PC-3 (cell line): Measurements from ENCODE around the gene TTI1. TPM values are rescaled to one million over a fixed set of nuclear protein-coding genes. Genes with fewer than 3 reads are reported as not detected.

Experiments used
- ATAC-seq: fragments of 200-7000 bp; cut with Tn5 transposase; 2 replicates; pipeline ENCODE4 v1.9.1; 2020; ENCODE audit warnings: mild to moderate bottlenecking, moderate library complexity
- BruUV-seq: library from RNA; stranded (reverse); fragments of 400-500 nt; replicated peaks from 2 replicates; lab custom pipeline; 2021; lab: Mats Ljungman, UMichigan
- CTCF ChIA-PET: fragments of 300-600 bp; sonication (Branson Sonifier 250); formaldehyde crosslinking; loops from one replicate; lab custom pipeline; 2022; ENCODE audit warnings: antibody characterized with exemption; lab: Charles Lee
- POLR2A ChIA-PET: fragments of 300-600 bp; sonication (Branson Sonifier 250); formaldehyde crosslinking; loops from one replicate; lab custom pipeline; 2022; ENCODE audit warnings: antibody characterized with exemption; ENCODE audit not compliant: unreplicated experiment; lab: Charles Lee
- DNase-seq: peaks from one replicate; pipeline ENCODE4 v3.0.0-alpha.2; 2015
- H2AFZ ChIP-seq: fragments of 300-600 bp; sonication (generic); 2 replicates; pipeline ENCODE4 v1.6.0; 2016; ENCODE audit warnings: antibody characterized with exemption, low read length
- H3F3A ChIP-seq: fragments of 300-600 bp; sonication (generic); one replicate; pipeline ENCODE4 v1.6.0; 2017; ENCODE audit warnings: antibody characterized with exemption, low read length, control low read depth, mild to moderate bottlenecking; ENCODE audit not compliant: unreplicated experiment
- H3K27ac ChIP-seq: fragments of 300-600 bp; sonication (generic); 2 replicates; pipeline ENCODE4 v1.5.1; 2016; ENCODE audit warnings: mild to moderate bottlenecking, low read length
- H3K27me3 ChIP-seq: fragments of 300-600 bp; sonication (generic); 2 replicates; pipeline ENCODE4 v1.6.1; 2016; ENCODE audit warnings: low read length, mixed read lengths
- H3K36me3 ChIP-seq: fragments of 300-600 bp; sonication (generic); 2 replicates; pipeline ENCODE4 v1.6.1; 2016; ENCODE audit warnings: low read depth, mixed run types, low read length, mixed read lengths
- H3K4me1 ChIP-seq: fragments of 300-600 bp; sonication (generic); 2 replicates; pipeline ENCODE4 v1.5.1; 2016; ENCODE audit warnings: low read length; ENCODE audit not compliant: insufficient read depth
- H3K4me2 ChIP-seq: fragments of 300-600 bp; sonication (generic); 2 replicates; pipeline ENCODE4 v1.6.0; 2016; ENCODE audit warnings: low read length
- H3K4me3 ChIP-seq: fragments of 300-600 bp; sonication (generic); 2 replicates; pipeline ENCODE4 v1.5.1; 2016; ENCODE audit warnings: mild to moderate bottlenecking, low read length, mixed read lengths
- H3K79me2 ChIP-seq: fragments of 300-600 bp; sonication (generic); 2 replicates; pipeline ENCODE4 v1.6.1; 2017; ENCODE audit warnings: low read length, mixed read lengths
- H3K9ac ChIP-seq: fragments of 300-600 bp; sonication (generic); 2 replicates; pipeline ENCODE4 v1.6.0; 2016; ENCODE audit warnings: mild to moderate bottlenecking, low read length
- H3K9me2 ChIP-seq: fragments of 300-600 bp; sonication (generic); replicated peaks from 2 replicates; pipeline ENCODE4 v1.6.1; 2016; ENCODE audit warnings: mixed run types, low read length, mixed read lengths
- H3K9me3 ChIP-seq: fragments of 300-600 bp; sonication (generic); 2 replicates; pipeline ENCODE4 v1.6.1; 2016; ENCODE audit warnings: low read length, mixed read lengths
- H4K20me1 ChIP-seq: fragments of 300-600 bp; sonication (generic); 2 replicates; pipeline ENCODE4 v1.6.1; 2016; ENCODE audit warnings: low read length, mixed read lengths
- CTCF ChIP-seq: fragments of 300-600 bp; sonication (generic); conservative IDR thresholded peaks from 2 replicates; pipeline ENCODE4 v1.5.1; 2017; ENCODE audit warnings: antibody characterized with exemption, low read depth, mild to moderate bottlenecking, low read length
- EZH2 ChIP-seq: fragments of 300-600 bp; sonication (generic); IDR thresholded peaks from one replicate; pipeline ENCODE4 v1.6.1; 2017; ENCODE audit warnings: antibody characterized with exemption, mild to moderate bottlenecking, low read length; ENCODE audit not compliant: unreplicated experiment
- EZH2phosphoT487 ChIP-seq: fragments of 300-600 bp; sonication (generic); IDR thresholded peaks from 2 replicates; pipeline ENCODE4 v1.6.1; 2018; ENCODE audit warnings: mild to moderate bottlenecking, antibody characterized with exemption, low read length, borderline replicate concordance
- intact Hi-C: fragments of 100-400 bp; cut with micrococcal nuclease; formaldehyde crosslinking; loops from 2 replicates; pipeline ENCODE4 v1.9.0; 2023
- total RNA-seq: library from RNA; depleted of rRNA; stranded (reverse); fragments of >200 nt; gene quantifications from 2 replicates; pipeline ENCODE4 v1.2.3, GENCODE V29; 2014

Gene TTI1
- total RNA-seq, 1 experiment from 2014 or later, result 23.2 TPM

- no TSS peak for BruUV-seq
- Histone ChIP-seq H3F3A (peaks cover 4% of the 10 kb centered on the region), H3K36me3 (peaks cover 8% of the 10 kb centered on the region), H3K27me3 (no peaks in the 10 kb centered on the region), H3K4me1 (peaks cover 42% of the 10 kb centered on the region), H3K79me2 (peaks cover 90% of the 10 kb centered on the region), H3K4me2 (no peak overlapping the region), H3K9me3 (no peaks in the 10 kb centered on the region), H3K9me2 (no peaks in the 10 kb centered on the region), H3K27ac (0 out of 2 replicates have a peak overlapping the region, but pooled peaks have one; percentile 9), H3K4me3 (no peak overlapping the region), H4K20me1 (peaks cover 18% of the 10 kb centered on the region), H2AFZ (no peak overlapping the region), H3K9ac (no peak overlapping the region)
- ChIA-PET CTCF (interaction anchor here (0.6 kb wide), 1 partner anchor 19 kb away, joined by 3 read pairs; no protein-coding TSS in a partner anchor), POLR2A (interaction anchor here (0.7 to 0.8 kb wide), 2 partner anchors 10 to 18 kb away, joined by 3 read pairs; no protein-coding TSS in a partner anchor)
- DNase-seq (no peak), ATAC-seq (no peak)
- TF ChIP-seq EZH2 (no peak), EZH2phosphoT487 (no peak)
- intact Hi-C loops, result no loop called here
These were observed 8.8 kb downstream of the TTI1 start for GRCh38 chr20:38024496-38024895.

- Histone ChIP-seq H4K20me1 (peaks cover 18% of the 10 kb centered on the region), H3F3A (peaks cover 4% of the 10 kb centered on the region), H2AFZ (no peak overlapping the region), H3K36me3 (peaks cover 19% of the 10 kb centered on the region), H3K27me3 (no peaks in the 10 kb centered on the region), H3K27ac (peak overlapping the region; percentile 45), H3K4me1 (peaks cover 42% of the 10 kb centered on the region), H3K9ac (no peak overlapping the region), H3K4me3 (no peak overlapping the region), H3K4me2 (peak overlapping the region; percentile 59), H3K79me2 (peaks cover 90% of the 10 kb centered on the region), H3K9me2 (no peaks in the 10 kb centered on the region), H3K9me3 (no peaks in the 10 kb centered on the region; the same call in 1 of the 2 replicates)
- ChIA-PET POLR2A (interaction anchor here (0.7 to 0.8 kb wide), 3 partner anchors 11 to 458 kb away, joined by 3 to 5 read pairs (median 3); no protein-coding TSS in a partner anchor), CTCF (interaction anchor here (0.6 kb wide), 1 partner anchor 20 kb away, joined by 3 read pairs; no protein-coding TSS in a partner anchor)
- peak; percentile 87 for ATAC-seq
- TF ChIP-seq CTCF, result no peak
- peak; percentile 61 for DNase-seq
- BruUV-seq, result no TSS peak
- intact Hi-C loops, result loop anchor here (1.0 kb wide), 1 partner anchor 22 kb away; no protein-coding TSS in a partner anchor
These were observed 9.9 kb downstream of the TTI1 start for GRCh38 chr20:38023181-38024001.

- H4K20me1 ChIP-seq, result peaks cover 18% of the 10 kb centered on the region
- H3F3A ChIP-seq, result peaks cover 4% of the 10 kb centered on the region
- peaks cover 40% of the 10 kb centered on the region for H3K36me3 ChIP-seq
- H3K9me3 ChIP-seq, result no peaks in the 10 kb centered on the region; the same call in 1 of the 2 replicates
- no peak overlapping the region for H3K9ac ChIP-seq
- peaks cover 83% of the 10 kb centered on the region for H3K79me2 ChIP-seq
- POLR2A ChIA-PET, result interaction anchor here (1.0 kb wide), 1 partner anchor 12 kb away, joined by 5 read pairs; the partner anchor contains the start of genes RPRD1B and TTI1
- BruUV-seq, result no TSS peak
- H3K9me2 ChIP-seq, result no peaks in the 10 kb centered on the region
- peak; percentile 78 for ATAC-seq
- H3K4me2 ChIP-seq, result peak overlapping the region; percentile 25
- H3K4me1 ChIP-seq, result peaks cover 42% of the 10 kb centered on the region
- H2AFZ ChIP-seq, result no peak overlapping the region
- DNase-seq, result peak; percentile 71
- CTCF ChIA-PET, result interaction anchor here (0.5 kb wide), 1 partner anchor 28 kb away, joined by 7 read pairs; no protein-coding TSS in a partner anchor
- no peak for TF ChIP-seq CTCF
- no peak overlapping the region for H3K4me3 ChIP-seq
- intact Hi-C loops, result loop anchor here (1.0 kb wide), 1 partner anchor 31 kb away; no protein-coding TSS in a partner anchor
- H3K27me3 ChIP-seq, result no peaks in the 10 kb centered on the region
- peak overlapping the region; percentile 59 for H3K27ac ChIP-seq
These were observed 12.0 kb downstream of the TTI1 start for GRCh38 chr20:38021087-38021772.
